Epithelial cell of esophagus (primary cell): ENCODE results near the gene RERG.
A peak's percentile ranks its signal among the peaks of the same experiment; 100 is the strongest.

Source experiments
- DNase-seq: peaks from one replicate; pipeline ENCODE4 v3.0.0; 2010; ENCODE audit warnings: low read depth
- H3K4me3 ChIP-seq: 2 replicates; pipeline ENCODE4 v1.5.1; 2011; ENCODE audit warnings: mild to moderate bottlenecking, low read length, control low read depth
- CTCF ChIP-seq: IDR thresholded peaks from 2 replicates; pipeline ENCODE4 v1.5.1; 2011; ENCODE audit warnings: low read depth, mild to moderate bottlenecking, low read length, control low read depth, inconsistent platforms; ENCODE audit not compliant: insufficient read depth; ENCODE audit errors: missing control alignments

RERG gene

DNA sequence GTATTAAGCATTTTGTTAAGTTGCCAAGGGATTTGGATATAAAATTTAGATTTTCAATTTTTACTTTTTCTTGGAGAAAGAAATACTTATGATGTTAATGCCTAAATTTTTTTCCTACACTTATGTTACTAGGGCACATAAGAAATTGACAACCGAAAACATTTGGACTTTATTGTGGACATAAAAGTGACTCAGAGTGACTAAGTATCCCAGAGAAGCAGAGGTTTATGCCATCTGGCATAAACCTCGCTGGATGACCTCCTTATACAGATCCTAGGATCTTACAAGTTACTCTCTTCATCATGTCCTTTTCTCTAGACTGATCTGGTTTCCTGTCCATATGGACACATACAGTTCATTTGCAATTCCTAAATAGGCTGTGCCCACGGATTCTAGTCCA lies 89.8 kb downstream of the RERG start:
- H3K4me3 ChIP-seq, result no peak overlapping the region
- no peak for TF ChIP-seq CTCF
- DNase-seq, result peak; percentile 57

- no peak for DNase-seq
- H3K4me3 ChIP-seq, result no peak overlapping the region
- no peak for TF ChIP-seq CTCF
Observed at GRCh38 chr12:15130541-15130940, 90.7 kb downstream of the RERG start.

GRCh38 chr12:15123401-15123800 lies 97.8 kb downstream of the RERG start:
- DNase-seq, result no peak
- H3K4me3 ChIP-seq, result no peak overlapping the region
- no peak for TF ChIP-seq CTCF

- H3K4me3 ChIP-seq, result no peak overlapping the region
- no peak for DNase-seq
- no peak for TF ChIP-seq CTCF
Observed at GRCh38 chr12:15122344-15122743, 98.9 kb downstream of the RERG start.

- no peak for TF ChIP-seq CTCF
- H3K4me3 ChIP-seq, result no peak overlapping the region
- peak; percentile 27 for DNase-seq
Observed at GRCh38 chr12:15118955-15119354, 102.3 kb downstream of the RERG start.

DNA sequence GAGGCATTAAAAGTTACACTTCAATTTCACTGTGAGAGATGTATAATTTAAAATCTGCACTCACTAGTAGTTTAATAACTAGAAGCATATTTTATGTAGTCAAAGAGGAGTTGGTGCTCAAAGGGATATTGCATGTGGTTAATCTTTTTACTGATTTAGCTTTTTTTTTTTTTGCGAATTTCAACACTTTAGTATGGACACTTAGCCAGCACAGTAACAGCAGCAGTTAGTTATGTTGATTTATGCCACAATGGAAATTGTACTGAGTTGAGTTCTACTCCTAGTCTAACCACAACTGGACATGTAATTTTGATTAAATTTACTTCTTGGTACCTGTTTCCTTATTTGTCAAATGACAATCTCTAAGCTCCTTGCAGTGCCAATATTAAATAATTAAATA lies 104.2 kb downstream of the RERG start:
- no peak for DNase-seq
- no peak overlapping the region for H3K4me3 ChIP-seq
- no peak for TF ChIP-seq CTCF

DNA sequence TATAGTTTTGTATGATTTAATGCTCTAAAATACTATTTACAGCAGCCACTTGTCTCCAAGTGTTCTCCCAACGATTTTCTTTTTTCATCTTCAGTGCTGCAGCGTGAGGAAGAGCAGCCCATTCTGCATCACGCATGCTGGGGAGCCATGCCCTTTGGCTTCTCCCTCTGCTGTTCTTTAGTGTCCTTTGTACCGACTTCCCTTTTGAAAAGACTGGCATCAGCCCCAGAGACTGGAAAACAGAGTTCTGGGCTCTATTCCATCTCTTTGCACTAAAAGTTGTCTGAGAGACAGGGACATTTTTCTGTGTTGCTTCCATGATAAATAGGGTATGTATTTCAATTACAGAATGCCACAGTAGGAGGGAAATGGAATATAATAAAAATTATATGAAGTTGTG lies 105.1 kb downstream of the RERG start:
- no peak for TF ChIP-seq CTCF
- H3K4me3 ChIP-seq, result no peak overlapping the region
- no peak for DNase-seq
